Large intestine (tissue), 12 donors: ENCODE results near the gene TEX13C. TPM values are rescaled to one million over a fixed set of nuclear protein-coding genes. Genes with fewer than 3 reads are reported as not detected.

Experiments
- DNase-seq, 2 donors: peaks; one replicate each; pipeline versions ENCODE4 v3.0.0 to v3.0.0-alpha.2; 2013
- H3K27ac ChIP-seq: one replicate; pipeline ENCODE4 v1.5.1; 2013; ENCODE audit warnings: low read length
- H3K27me3 ChIP-seq: 2 replicates; pipeline ENCODE4 v1.6.1; 2013; ENCODE audit warnings: low read length; ENCODE audit not compliant: control insufficient read depth, insufficient read depth
- H3K36me3 ChIP-seq: 2 replicates; pipeline ENCODE4 v1.6.1; 2013; ENCODE audit warnings: low read length; ENCODE audit not compliant: control insufficient read depth, insufficient read depth
- H3K4me1 ChIP-seq: one replicate; pipeline ENCODE4 v1.6.1; 2013; ENCODE audit warnings: low read length; ENCODE audit not compliant: control insufficient read depth, insufficient read depth
- H3K4me3 ChIP-seq: one replicate; pipeline ENCODE4 v1.5.1; 2013; ENCODE audit warnings: low read length
- H3K9me3 ChIP-seq: one replicate; pipeline ENCODE4 v1.6.1; 2013; ENCODE audit warnings: mild to moderate bottlenecking, low read depth, low read length, moderate library complexity; ENCODE audit not compliant: control insufficient read depth
- WGBS: methylation state at CpG from one replicate; pipeline ENCODE4 v1.1.5; 2013; ENCODE audit warnings: low lambda C conversion rate; ENCODE audit not compliant: insufficient coverage; 5-methylcytosine and 5-hydroxymethylcytosine counted together
- long read RNA-seq, 11 donors: transcript quantifications; one replicate each; lab custom pipeline, GENCODE V29; 2026
- polyA plus RNA-seq: library from polyadenylated mRNA; unstranded; fragments of 120-200 nt; gene quantifications from one replicate; pipeline ENCODE4 v1.2.1, GENCODE V29; 2013

The TEX13C gene
- polyA plus RNA-seq = not detected
- long read RNA-seq, donor 1 = 0 reads
- long read RNA-seq, donor 2 = 0 reads
- long read RNA-seq, donor 3 = 0 reads
- long read RNA-seq, donor 4 = 0 reads
- long read RNA-seq, donor 5 = 0 reads
- long read RNA-seq, donor 6 = 0 reads
- long read RNA-seq, donor 7 = 0 reads
- long read RNA-seq, donor 8 = 0 reads
- long read RNA-seq, donor 9 = 0 reads
- long read RNA-seq, donor 10 = 0 reads
- long read RNA-seq, donor 11 = 0 reads

DNA sequence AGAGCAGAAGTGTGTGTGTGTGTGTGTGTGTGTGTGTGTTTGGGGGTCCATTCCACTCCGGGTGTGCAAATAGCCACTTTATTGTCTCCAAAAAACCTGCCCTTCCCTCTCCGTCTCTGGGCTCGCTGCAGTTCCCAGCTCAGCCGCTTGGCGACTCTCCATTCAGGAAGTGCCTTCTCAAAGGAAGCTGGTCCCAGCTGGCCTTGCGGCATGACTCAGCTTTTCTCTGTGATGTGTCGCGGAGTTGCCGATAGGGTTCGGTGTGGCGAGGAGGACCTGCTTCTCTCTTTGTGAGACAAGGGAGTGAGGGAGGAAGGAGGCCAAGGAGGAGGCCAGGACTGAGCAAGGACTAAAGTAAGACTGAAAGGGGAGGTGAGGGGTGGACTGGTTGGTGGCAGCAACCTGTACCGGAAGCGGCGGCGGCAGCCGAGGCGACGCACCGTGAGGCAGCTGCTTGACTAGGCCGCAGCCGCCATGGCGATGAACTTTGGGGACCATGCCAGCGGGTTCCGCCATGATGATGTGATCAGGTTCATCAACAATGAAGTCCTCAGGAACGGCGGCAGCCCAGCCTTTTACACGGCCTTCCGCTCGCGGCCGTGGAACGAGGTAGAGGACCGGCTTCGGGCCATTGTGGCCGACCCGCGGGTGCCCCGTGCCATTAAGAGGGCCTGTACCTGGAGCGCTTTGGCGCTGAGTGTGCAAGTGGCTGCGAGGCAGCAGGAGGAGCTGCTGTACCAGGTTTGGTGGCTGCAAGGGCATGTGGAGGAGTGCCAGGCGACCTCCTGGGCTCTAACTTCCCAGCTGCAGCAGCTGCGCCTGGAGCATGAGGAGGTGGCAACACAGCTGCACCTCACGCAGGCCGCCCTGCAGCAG lies at the start of gene TEX13C:
TSS of gene TEX13C (plus strand) at position 226 of the 876 bp plus-strand sequence. CDS start at position 475, 249 bp downstream.
- H3K4me1 ChIP-seq = no peaks in the 10 kb centered on the region
- no CpG with 5 or more reads among the region's 45 CpGs for WGBS
- H3K27ac ChIP-seq = no peak within 1 kb of the TSS
- H3K36me3 ChIP-seq = no peaks in the 10 kb centered on the region
- H3K9me3 ChIP-seq = peaks cover 14% of the 10 kb centered on the region
- DNase-seq = no peak
- H3K4me3 ChIP-seq = no peak within 1 kb of the TSS
- no peaks in the 10 kb centered on the region for H3K27me3 ChIP-seq

DNA sequence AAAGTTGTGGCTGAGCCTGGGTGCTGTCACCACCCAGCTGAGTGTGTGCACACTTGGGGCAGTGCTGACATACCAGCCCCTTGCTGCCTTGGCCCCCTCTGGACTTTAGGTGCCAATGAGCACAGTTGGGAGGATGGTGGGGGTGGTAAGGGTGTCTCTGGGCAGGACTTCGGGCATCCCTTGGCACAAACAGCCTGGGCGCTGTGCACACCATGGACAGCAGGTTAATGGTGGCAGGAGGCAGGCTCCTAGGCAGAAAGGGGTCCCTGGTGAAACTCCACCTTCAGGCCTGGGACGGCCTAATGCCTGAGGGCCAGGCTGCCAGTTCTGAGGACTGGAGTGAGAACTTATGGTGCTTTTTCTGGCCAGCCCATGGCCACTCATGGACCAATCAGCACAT lies 32.4 kb upstream of the TEX13C start:
- no peaks in the 10 kb centered on the region for H3K9me3 ChIP-seq
- no peak overlapping the region for H3K4me3 ChIP-seq
- no peaks in the 10 kb centered on the region for H3K4me1 ChIP-seq
- no peak for DNase-seq
- WGBS = no CpG with 5 or more reads among the region's 3 CpGs
- H3K27ac ChIP-seq = no peak overlapping the region
- H3K36me3 ChIP-seq = no peaks in the 10 kb centered on the region
- no peaks in the 10 kb centered on the region for H3K27me3 ChIP-seq

DNA sequence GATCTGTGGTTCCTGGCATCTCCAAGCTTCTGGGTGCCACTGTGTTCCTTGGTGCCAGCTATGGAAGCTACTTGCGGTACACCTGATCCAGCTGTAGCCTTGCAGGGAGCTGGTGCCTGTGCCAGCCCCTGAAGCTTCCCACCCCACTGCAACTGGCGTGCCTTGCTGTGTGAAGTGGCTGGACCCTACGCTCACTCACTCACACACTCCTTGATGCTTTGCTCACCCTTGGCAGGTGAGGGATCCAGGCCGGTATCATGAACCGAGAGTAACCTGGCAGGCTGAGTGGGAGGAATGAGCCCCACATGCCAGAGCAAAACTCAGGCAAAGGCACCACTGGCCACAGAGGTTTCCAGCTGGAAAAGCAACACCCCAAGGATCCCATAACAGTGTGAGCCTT lies 31.3 kb upstream of the TEX13C start:
- WGBS = no CpG with 5 or more reads among the region's 5 CpGs
- H3K9me3 ChIP-seq = no peaks in the 10 kb centered on the region

DNA sequence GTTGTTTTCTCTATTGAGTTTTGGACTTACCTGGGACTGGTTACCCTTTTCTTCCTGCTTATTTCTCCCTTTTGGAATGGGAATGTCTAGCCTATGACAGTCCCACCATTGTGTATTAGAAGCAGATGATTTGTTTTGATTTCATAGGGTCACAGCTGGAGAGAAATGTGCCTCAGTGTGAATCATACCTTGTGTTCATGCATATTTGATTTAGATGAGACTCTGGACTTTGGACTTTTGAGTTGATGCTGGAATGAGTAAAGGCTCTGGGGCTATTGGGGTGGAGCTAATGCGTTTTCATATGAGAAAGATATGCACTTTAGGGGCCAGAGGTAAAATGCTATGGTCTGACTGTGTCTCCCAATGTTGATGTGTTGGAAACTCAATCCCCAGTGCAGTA lies 30.5 kb upstream of the TEX13C start:
- Histone ChIP-seq H3K36me3 (no peaks in the 10 kb centered on the region), H3K27ac (no peak overlapping the region), H3K4me3 (no peak overlapping the region), H3K27me3 (no peaks in the 10 kb centered on the region), H3K4me1 (no peaks in the 10 kb centered on the region), H3K9me3 (no peaks in the 10 kb centered on the region)
- peak in 1 of 2 donors; percentile 1 for DNase-seq
- WGBS = no CpG with 5 or more reads among the region's 1 CpG

More for the DNA sequence above, 31.3 kb upstream of the TEX13C start:
- H3K27ac ChIP-seq = no peak overlapping the region
- H3K4me3 ChIP-seq = no peak overlapping the region
- no peaks in the 10 kb centered on the region for H3K27me3 ChIP-seq
- no peaks in the 10 kb centered on the region for H3K4me1 ChIP-seq
- no peaks in the 10 kb centered on the region for H3K36me3 ChIP-seq
- no peak for DNase-seq

DNA sequence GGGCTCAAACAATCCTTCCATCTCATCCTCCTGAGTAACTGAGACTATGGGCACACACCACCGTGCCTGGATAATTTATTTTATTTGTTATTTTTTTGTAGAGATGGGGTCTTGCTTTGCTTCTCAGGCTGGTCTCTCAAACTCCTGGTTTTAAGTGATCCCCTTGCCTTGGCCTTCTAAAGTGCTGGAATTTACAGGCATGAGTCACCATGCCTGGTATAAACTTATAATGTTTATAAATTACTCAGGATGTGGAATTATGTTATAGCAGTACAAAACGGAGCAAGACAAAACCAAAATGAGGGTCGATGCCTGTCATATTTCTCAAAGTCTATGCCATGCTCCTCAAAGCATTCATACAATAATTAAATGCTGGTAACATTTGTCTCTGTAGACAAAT lies 29.8 kb upstream of the TEX13C start:
- H3K27me3 ChIP-seq = no peaks in the 10 kb centered on the region
- no peaks in the 10 kb centered on the region for H3K4me1 ChIP-seq
- no peak overlapping the region for H3K27ac ChIP-seq
- no peaks in the 10 kb centered on the region for H3K36me3 ChIP-seq
- no peaks in the 10 kb centered on the region for H3K9me3 ChIP-seq
- H3K4me3 ChIP-seq = no peak overlapping the region
- no CpG with 5 or more reads among the region's 3 CpGs for WGBS
- DNase-seq = no peak

DNA sequence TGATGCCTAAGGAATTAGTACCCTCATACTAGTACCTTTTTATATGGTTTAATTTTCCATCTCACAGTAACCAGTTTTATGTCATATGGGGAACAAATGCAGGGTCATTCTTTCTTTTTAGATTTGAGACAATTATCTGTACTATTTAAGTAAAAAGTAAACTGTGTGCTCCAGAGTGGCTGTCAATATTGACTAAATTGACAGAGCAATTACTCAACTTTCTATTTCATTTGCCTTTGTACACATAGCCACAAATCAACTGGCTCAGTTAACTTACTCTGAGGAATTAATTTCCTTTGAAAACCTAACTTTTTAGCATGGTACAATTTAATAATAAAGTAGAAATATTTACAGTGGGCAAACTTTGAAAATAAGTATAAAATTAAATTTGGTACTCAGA lies 28.5 kb upstream of the TEX13C start:
- Histone ChIP-seq H3K9me3 (no peaks in the 10 kb centered on the region), H3K4me3 (no peak overlapping the region), H3K36me3 (no peaks in the 10 kb centered on the region), H3K27ac (no peak overlapping the region), H3K27me3 (no peaks in the 10 kb centered on the region), H3K4me1 (no peaks in the 10 kb centered on the region)
- DNase-seq = no peak

DNA sequence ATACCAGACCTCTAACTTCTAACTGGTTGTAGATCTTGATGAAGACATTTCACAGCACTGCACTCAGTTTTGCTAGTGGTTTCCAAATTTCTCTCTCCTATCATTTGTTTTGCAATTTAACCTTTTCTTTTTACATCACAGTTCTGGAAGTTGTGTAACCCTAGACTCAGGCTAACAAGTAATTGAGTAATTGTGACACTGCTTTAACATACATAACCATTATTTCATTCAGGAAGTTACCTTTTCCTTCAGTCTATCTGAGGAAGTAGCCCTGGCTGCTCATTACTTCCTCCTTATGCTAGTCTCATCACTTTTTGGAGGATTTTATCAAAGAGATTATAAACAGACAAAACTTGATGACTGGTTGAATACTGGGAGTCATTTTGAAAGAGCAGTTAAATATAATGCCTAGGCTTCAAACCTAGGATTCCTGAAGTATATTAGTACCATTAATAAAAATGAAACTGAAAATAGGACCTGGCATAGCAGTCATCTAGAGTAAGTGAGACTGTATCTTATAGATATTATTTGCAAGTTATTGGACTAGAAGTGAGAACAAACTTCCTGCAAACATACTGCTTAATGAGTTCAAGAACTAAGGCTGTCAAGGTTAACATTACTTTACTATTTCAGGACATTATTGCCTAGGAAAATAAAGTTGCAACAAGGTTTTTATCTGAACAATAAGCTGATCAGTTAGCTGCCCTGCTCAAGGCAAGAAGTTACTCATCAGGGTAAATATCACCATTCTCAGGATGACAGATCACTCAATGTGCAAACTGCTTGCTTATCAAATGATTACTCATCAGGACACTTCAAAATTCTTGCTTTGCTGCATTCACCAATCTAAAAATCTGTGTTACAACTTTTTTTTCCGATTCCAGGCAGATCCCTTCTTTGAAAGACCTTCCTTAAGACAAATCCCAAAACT lies 25.6 kb upstream of the TEX13C start:
- H3K9me3 ChIP-seq = no peaks in the 10 kb centered on the region
- no peaks in the 10 kb centered on the region for H3K36me3 ChIP-seq
- no peaks in the 10 kb centered on the region for H3K4me1 ChIP-seq
- no peaks in the 10 kb centered on the region for H3K27me3 ChIP-seq
- no peak overlapping the region for H3K27ac ChIP-seq
- DNase-seq = no peak
- H3K4me3 ChIP-seq = no peak overlapping the region
- WGBS = no CpG with 5 or more reads among the region's 1 CpG

DNA sequence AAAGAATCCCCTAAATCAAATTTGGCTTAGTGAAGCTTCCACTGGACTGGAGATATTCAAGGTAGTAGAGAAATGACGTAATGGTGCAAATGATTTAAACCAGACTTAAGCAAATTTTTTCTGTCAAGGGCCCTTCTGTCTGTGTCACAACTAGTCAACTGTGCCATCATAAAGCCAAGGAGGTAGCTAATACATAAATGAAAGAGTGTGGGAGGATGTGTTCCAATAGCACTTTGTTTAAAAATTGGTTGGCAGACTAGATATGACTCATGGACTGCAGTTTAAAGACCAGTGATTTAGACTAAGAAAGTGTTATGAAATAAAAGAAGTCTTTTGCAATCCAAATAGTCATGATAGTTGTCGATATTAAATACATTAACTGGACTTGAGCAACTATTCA lies 24.3 kb upstream of the TEX13C start:
- no peaks in the 10 kb centered on the region for H3K36me3 ChIP-seq
- H3K27ac ChIP-seq = no peak overlapping the region
- H3K27me3 ChIP-seq = no peaks in the 10 kb centered on the region
- no peaks in the 10 kb centered on the region for H3K4me1 ChIP-seq
- H3K9me3 ChIP-seq = no peaks in the 10 kb centered on the region
- WGBS = no CpG with 5 or more reads among the region's 2 CpGs
- DNase-seq = no peak
- H3K4me3 ChIP-seq = no peak overlapping the region

DNA sequence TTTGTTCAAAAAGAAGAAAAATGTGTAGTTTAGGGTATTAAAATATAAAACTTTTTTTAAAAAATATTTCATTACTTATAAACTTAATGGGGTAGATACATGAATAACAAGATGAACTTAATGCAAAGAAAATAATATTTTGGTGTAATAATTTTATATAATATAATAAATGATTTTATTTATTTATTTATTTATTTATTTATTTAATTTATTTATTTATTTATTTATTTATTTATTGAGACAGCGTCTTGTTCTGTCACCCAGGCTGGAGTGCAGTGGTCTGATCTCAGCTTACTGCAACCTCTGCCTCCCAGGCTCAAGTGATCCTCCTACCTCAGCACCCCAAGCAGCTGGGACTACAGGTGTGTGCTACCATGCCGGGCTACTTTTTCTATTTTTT lies 20.8 kb upstream of the TEX13C start:
- Histone ChIP-seq H3K4me3 (no peak overlapping the region), H3K27ac (no peak overlapping the region), H3K36me3 (no peaks in the 10 kb centered on the region), H3K4me1 (no peaks in the 10 kb centered on the region), H3K27me3 (no peaks in the 10 kb centered on the region), H3K9me3 (no peaks in the 10 kb centered on the region)
- no CpG with 5 or more reads among the region's 2 CpGs for WGBS
- DNase-seq = no peak

DNA sequence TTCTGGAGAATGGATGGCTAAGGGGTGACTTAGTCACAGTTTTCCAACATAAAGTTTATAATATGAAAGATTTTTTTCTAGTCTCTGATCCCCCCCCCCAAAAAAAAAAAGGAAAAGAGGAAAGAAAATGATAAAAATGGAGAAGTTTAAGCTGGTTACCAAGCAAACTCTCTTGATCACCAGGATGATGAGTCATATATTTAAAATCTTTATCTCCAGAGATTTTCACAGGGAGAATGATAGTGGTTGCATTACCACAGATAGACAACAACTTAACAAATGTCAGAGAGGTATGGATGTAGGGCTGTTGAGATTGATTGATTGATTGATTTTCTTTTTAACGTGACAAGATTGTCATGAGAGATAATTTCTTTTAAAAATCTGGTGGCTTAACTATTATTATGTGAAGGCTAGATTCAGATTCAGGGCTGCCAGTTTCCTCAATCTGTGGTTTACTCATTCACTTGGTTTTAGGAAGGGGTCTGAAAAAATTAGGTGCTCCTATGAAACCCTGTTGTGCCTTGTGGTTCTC lies 13.3 kb upstream of the TEX13C start:
- H3K4me1 ChIP-seq = no peaks in the 10 kb centered on the region
- no peaks in the 10 kb centered on the region for H3K9me3 ChIP-seq
- no peak for DNase-seq
- H3K27ac ChIP-seq = no peak overlapping the region
- no CpG with 5 or more reads among the region's 1 CpG for WGBS
- H3K4me3 ChIP-seq = no peak overlapping the region
- H3K27me3 ChIP-seq = no peaks in the 10 kb centered on the region
- no peaks in the 10 kb centered on the region for H3K36me3 ChIP-seq
